GM10847 (cell line): ENCODE data around the gene KRT78.

Source experiments
- POLR2A ChIP-seq: IDR thresholded peaks from 2 replicates; pipeline ENCODE4 v1.6.1; 2011; ENCODE audit not compliant: insufficient read length; ENCODE audit errors: extremely low read depth

Gene KRT78

DNA sequence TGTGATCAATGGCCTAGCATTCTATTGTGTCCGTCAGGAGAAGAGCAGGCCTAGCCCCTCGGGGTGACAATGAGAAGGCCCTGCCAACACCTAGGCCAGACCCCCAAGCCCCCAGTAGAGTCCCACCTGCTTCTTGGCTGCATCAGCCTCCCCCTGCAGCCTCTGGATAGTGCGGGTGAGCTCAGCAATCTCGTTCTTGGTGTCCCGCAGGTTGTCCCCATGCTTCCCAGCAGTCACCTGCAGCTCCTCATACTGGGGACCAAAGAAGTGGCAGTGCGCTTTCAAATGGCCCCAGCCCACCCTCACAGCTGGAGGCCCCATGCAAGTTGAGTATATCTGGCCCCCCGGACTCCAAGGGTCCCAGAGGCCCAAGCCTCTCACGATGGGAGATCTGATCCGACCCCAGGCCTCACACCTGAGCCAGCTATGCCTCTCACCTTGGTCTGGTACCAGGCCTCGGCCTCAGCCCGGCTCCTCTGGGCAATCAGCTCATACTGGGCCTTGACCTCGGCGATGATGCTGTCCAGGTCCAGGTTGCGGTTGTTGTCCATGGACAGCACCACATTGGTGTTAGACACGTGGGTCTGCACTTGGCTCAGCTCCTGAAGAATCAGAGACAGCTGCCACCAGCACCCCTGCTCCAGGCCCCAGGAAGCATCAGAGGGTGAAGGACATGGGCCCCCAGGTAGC, 24.9 kb downstream of the KRT78 start:
- no peak for TF ChIP-seq POLR2A

DNA sequence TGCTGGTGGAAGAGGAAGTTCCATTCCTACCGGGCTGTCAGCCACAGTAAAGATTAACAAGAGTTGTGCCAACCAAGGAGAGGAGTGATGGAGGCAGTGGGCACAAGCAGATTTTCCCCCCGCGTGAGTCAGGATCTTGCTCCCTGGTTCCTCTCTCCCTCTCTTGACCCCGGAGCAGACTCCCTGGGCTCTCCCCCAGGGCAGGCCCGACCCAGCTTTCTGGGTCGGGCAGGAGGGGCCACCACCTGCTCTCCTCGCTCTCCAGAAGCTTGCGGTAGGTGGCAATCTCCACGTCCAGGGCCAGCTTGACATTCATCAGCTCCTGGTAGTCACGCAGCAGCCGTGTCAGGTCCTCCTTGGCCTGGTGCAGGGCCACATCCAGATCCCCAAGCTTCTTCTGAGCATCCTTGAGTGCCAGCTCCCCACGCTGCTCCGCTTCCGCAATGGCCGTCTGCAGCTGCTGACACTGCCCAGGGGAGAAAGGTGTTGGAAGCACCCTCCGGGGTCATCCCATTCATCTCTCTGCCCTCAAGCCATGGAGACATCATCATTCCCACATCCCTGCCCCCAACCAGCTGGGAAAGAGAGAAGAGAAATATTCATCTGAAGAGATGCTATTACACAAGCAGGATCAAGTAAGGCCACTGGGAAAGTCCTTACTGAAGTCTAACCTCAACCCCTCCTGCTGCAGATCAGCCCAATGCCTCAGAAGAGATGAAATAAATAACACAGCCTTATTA, 25.9 kb downstream of the KRT78 start:
- no peak for TF ChIP-seq POLR2A

DNA sequence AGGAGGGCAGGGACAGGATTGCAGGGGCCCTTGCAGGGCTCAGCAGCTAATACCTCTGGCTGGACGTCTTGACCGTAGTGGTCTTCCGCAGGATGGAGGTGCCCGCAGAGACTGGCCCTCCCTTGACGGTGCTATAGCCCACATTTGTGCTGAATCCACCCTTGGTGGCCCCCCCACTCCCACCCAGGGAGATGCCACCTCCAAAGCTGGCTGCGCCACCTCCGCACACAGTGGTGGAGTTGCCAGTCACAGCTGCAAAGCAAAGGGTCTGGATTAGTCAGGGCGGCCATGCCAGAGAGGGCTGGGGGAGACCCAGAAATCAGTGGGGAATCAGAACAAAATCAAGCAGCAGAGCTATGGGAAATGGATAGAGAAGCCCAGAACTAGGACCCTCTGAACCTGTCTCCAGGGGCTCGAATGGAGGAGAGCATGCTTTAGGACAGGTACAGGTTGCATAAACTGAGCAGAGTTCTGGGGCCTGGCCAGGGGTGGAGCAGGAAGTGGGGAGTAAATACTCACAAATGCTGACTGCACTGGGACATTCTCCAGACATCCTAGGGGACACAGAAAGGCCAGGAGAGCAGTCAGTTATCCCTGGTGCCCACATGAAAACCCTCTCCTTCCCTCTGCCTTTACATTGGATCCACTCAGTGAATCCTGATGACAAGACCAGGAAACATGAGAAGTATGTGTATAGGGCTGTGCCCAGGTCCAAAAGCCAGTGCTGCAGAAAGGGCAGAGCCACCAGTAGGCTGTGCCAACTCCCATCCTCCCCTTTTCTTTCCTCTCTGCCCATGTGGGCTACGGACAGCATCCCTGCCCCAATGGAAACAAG, 26.8 kb downstream of the KRT78 start:
- no peak for TF ChIP-seq POLR2A

DNA sequence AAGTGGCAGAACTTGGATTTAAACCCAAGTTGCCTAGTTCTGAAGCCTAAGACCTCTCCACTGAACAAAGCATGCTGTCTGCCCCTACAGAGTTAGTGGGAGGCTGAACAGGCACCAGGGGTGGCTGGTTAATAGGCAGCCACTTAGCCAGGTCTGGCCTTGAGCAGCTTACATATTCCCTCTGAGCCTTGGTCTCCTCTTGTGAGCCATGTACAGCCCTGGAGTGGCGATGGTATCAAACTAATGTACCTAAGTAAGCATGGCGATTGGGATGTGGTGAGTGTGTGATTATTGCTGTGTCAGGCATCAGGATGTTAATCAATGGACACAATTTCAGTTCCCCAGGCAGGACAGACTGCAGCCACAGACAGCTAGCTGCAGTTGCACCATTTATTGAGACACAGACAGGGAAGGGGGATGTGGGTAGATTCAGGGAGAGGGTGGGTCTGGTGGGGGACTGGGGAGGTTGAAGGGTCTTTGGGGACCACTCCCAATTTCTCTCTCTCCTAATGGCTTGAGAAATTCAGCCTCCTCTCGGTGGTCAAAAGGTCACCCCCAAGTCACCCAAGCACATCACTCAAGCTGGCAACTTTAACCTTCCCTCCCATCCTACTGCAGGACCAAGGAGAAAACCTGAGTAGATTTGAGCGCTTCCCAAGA, 27.6 kb downstream of the KRT78 start:
- no peak for TF ChIP-seq POLR2A

DNA sequence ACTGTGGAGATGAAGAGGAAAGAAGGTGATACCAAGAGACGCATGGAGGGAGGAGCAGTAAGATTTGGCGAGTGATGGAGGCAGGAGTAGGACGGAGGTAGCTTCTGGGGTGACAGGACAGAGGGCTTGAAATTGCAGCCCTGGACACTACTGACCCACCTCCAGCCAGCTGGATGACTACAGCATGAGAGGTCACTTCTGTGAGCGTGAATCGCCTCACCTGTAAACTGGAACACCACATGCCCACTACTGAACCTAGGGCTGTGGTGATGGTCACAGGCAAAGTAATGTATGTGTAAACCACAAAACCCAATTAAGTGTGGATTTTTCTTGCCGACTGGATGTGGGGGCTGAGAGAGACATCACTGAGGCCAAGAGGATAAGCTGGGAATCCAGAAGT, 28.3 kb downstream of the KRT78 start:
- TF ChIP-seq POLR2A, result no peak

DNA sequence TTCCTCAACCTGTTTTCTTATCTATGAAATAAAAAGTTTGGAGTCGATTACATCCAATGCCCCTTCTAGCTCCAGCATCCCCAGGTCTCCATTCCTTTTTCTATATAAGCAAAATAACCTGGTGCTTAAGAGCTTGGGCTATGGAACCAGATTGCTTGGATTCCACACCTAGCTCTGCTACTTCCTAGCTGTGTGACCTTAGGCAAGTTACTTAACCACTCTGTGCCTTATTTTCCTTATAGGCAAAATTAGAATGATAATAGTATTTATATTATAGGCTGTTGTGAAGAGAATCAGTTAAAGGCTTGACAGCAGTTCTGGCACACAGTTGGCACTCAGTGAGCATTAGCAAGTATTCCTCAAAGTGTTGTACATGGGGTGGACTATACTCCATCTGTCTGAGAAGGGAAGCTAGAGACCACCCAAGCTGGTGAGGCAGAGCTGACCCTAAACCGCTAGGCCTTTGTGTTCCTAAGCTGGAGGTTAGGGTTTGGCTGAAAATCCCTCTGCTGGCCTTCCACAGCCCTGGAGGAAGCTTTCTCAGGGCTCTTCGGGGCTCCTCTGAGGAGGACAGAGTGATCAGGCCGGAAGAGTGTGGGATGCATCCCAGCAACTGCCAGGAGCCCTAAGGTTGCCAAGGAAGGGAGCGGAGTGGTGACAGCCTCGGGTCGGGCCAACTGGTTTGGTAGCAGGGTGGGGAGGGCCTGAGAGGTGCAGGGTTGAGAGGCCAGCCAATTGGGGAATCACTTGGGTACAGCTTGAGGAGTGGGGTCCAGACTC, 28.9 kb downstream of the KRT78 start:
- TF ChIP-seq POLR2A, result no peak

DNA sequence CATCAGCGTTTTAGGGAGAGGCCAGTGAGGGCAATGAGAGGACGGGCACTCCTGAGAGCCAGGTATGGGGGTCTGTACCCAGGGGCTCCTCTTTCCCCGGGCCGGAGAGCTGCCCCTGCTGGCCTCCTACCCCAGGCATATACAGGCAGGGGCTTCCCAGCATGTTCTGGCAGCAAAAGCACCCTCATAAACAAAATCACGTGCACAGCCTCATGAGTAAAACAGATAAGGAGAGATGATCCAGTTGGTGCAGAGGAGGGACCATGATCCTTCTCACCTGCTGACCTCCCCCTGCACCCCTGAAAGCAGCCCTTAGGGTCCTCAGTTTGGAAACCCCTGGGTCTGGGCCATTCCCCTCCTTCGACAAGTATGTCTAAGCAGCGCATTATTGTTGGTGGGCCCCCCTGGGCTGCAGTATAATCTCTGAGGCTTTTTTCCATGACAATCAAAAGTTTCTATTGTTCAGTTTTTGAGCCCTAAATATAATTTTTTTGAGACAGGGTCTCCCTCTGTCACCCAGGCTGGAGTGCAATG, 29.8 kb downstream of the KRT78 start:
- TF ChIP-seq POLR2A, result no peak

DNA sequence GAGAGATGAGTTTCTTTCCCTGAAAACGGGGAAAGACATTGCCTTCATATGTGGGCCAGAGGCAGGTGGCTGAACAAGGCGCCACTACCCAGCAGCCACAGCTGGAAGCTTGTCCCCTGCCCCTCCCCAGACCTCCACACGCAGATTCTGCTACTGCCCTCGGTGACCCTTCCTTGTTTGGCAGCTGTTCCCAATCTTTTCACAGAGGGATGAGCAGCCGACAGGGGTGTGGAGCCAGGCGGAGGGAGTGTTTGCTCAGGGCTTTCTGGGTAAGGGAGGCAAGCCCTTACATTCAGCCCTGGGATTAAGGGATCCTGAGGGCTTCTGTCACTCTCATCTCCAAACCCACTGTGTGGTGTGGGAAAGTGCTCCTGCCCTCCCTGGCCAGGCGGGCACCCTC, 30.4 kb downstream of the KRT78 start:
- no peak for TF ChIP-seq POLR2A

DNA sequence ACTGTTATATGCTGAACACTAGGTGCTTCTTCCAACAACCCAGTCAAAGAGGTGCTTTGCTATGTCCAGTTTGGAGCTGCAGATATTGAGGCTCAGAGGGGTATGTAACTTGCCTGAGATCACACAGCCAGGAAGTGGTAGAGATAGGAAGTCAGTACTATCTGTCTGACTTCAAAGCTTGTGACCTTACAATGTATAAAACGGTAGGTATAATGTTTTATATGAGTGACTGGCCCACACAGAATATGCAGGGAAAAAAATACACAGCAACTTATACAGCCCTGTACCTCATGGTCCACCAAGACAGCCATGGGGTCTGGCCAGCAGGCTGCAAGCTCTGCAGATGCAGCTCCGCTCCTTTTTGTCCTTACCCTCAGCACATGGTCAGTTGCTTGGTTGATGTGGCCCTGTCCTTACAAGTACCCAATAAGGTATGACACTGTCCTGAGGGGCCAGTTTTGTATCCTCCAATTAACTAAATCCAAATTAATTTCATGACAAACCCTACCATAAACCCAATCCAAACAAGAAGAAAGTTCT, 31.0 kb downstream of the KRT78 start:
- no peak for TF ChIP-seq POLR2A

DNA sequence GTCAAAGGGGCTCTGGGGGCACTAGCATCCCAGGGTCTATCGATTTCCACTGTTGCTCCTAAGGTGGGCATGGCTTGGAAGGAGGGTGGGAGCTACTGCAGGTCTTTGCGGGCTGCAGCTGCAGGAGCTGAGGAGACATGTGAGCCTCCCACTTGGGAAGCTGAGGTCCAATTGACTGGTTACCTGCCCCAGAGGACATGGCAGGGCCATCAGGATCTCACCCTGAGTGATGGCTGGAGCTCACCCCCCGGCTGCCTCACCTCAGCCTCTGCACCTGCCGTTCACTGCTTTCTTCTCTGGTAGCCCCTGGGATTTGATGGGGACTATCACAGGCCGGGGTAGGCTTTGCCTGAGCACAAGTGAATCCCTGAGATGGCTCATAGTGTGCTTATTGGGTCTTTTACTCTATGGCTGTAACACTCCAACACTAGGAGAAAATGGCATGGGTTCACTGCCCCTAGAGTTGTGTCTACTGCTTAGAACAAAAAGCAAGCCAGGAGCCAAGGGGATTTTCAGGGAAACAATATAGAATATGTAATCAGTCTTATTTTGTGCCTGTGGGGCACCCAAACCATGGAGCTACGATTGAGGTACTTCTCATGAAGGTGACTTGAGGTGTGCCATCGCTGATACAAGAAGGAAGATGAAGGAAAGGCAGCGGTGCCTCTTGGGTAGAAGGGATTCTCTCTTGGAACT, 31.6 kb downstream of the KRT78 start:
- no peak for TF ChIP-seq POLR2A

DNA sequence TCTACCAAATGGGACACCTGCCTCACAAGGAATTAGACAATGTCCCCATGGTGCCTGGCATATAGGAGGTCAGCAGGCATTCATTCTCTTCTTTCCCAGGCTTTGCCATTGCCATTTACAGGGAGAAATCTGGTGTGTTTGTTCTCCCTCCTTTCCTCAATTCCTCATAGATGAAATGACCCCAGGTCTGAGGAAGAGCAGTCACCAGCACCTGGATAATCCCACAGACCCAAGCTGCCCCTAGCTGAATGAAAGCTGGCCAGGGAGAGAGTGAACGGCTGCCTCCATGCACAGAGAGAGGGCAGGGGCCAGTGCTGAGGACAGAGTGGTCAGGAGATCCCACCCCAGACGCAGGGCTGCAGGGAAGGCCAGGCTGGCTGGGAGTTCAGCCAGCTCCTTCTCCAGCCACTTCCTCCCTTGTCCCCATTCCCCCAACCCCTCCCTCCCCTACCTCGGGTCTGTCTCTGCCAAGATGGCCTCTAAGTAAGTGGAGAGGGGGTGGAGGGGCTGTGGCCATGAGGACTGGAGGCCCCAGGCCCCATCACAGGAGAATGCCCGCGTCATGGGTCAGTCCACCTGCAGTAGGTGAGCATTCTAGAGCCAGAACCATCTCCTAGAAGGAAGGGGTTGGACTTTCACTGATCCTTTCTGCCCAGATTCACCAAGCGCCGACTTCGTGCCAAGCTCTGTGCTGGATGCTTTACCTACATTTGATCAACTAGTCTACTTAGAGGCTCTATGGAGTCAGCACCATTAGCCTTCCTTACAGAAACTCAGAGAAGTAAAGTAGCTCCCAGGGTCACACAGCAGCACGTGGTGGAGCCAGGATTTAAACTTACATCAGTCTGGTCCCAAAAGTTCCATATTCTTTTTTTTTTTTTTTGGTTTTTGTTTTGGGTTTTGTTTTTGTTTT, 32.9 kb downstream of the KRT78 start:
- TF ChIP-seq POLR2A, result no peak

DNA sequence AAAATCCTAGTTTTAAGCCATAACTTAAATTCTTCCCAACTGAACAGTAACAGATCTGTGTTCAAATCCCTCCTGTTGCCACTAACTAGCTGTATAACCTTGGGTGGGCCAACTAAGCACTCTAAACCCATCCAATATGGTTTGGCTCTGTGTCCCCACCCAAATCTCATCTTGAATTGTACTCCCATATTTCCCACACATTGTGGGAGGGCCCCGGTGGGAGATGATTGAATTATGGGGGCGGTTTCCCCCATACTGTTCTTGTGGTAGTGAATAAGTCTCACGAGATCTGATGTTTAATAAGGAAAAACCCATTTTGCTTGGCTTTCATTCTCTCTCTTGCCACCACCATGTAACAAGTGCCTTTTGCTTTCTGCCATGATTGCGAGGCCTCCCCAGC, 33.6 kb downstream of the KRT78 start:
- TF ChIP-seq POLR2A, result no peak
